Natural killer cell treated with Interleukin-12 subunit alpha and Interleukin-12 subunit beta and Interleukin-15 and Interleukin-18, amount 100 ng/mL, for 72 hours (primary cell): ENCODE results near the gene SCGB1D2. TPM values are rescaled to one million over a fixed set of nuclear protein-coding genes. Genes with fewer than 3 reads are reported as not detected.

ENCODE experiments used
- ATAC-seq, 2 donors: fragments of 150-1000 bp; cut with Tn5 transposase in 1 of 2; sonication (Bioruptor Pico), chemical (Tn5 transposase) in 1 of 2; 2 replicates each; pipeline ENCODE4 v1.10.0; 2021
- DNase-seq: peaks from one replicate; pipeline ENCODE4 v3.0.0; 2022; ENCODE audit warnings: low spot score
- H3K27ac Mint-ChIP-seq, 2 donors: 1 replicate in 1 of 2; 2 replicates in 1 of 2; pipeline ENCODE4 v1.8.0; 2022; ENCODE audit warnings: mixed read lengths in 2 of 2, mild to moderate bottlenecking in 1 of 2, moderate library complexity in 1 of 2
- H3K27me3 Mint-ChIP-seq, 2 donors: 1 replicate in 1 of 2; 2 replicates in 1 of 2; pipeline ENCODE4 v1.8.0; 2022; ENCODE audit warnings: mixed read lengths in 2 of 2
- H3K36me3 Mint-ChIP-seq: one replicate; pipeline ENCODE4 v1.8.0; 2022; ENCODE audit warnings: mixed read lengths
- H3K4me1 Mint-ChIP-seq, 2 donors: 1 replicate in 1 of 2; 2 replicates in 1 of 2; pipeline ENCODE4 v1.8.0; 2022; ENCODE audit warnings: low read depth in 2 of 2, mixed read lengths in 2 of 2, mild to moderate bottlenecking in 1 of 2
- H3K4me3 Mint-ChIP-seq: one replicate; pipeline ENCODE4 v1.8.0; 2022; ENCODE audit warnings: mixed read lengths
- H3K9me3 Mint-ChIP-seq: 2 replicates; pipeline ENCODE4 v1.8.0; 2022; ENCODE audit warnings: mixed read lengths
- total RNA-seq, 2 donors: library from RNA; stranded (reverse); gene quantifications; one replicate each; pipeline ENCODE4 v1.2.3, GENCODE V29; 2022

SCGB1D2 gene
- total RNA-seq, 2 donors from 2014 or later, result not detected

DNA sequence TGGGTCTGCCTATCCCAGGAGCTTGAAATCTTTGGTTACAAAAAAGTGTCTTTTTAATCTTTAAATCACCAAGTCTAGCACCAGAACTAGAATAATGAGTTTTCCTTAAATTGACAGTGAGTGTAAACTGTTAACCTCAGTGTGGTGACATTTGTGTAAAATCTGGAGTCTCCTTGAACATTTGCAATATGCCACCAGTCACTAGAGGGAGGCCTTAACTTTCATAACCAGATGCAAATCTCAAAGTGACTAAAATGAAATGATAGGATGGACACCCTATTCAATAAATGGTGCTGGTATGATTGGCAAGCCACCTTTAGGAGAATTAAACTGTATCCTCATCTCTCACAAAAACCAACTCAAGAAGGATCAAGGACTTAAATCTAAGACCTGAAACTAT lies 8.3 kb upstream of the SCGB1D2 start:
- Mint-ChIP-seq H3K4me1 (no peaks in the 10 kb centered on the region), H3K27ac (no peak overlapping the region), H3K27me3 (peaks cover 26 to 55% of the 10 kb centered on the region in 2 donors), H3K4me3 (no peak overlapping the region), H3K9me3 (no peaks in the 10 kb centered on the region), H3K36me3 (no peaks in the 10 kb centered on the region)
- DNase-seq (no peak), ATAC-seq (no peak)

DNA sequence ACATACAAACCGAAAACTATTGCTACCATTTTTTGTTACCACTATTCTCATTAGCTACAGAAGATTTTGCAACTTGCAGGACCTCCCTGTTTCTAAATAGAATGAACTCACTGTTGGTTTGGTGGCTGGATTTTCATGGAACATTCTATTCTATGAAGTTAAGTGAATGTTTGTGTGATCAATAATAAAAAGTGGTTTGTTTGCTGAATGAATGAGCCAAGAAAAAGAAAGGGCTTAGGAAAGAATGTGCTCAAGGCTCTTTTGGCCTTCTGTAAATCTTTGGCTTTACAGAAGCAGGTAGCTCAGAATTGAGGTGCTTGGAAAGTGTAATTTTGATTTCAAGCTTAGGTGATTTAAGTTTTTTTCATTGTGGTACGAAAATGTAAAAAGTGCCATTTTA lies 5.9 kb upstream of the SCGB1D2 start:
- H3K9me3 Mint-ChIP-seq, result no peaks in the 10 kb centered on the region
- ATAC-seq (no peak), DNase-seq (no peak)
- H3K36me3 Mint-ChIP-seq, result no peaks in the 10 kb centered on the region
- no peak overlapping the region for H3K27ac Mint-ChIP-seq
- no peak overlapping the region for H3K4me3 Mint-ChIP-seq
- peaks cover 29 to 60% of the 10 kb centered on the region in 2 donors for H3K27me3 Mint-ChIP-seq
- no peaks in the 10 kb centered on the region for H3K4me1 Mint-ChIP-seq

GRCh38 chr11:62237499-62237898 lies 4.5 kb upstream of the SCGB1D2 start:
- ATAC-seq (no peak), DNase-seq (no peak)
- Mint-ChIP-seq H3K27ac (no peak overlapping the region), H3K36me3 (no peaks in the 10 kb centered on the region), H3K4me1 (no peaks in the 10 kb centered on the region), H3K27me3 (peaks cover 29 to 53% of the 10 kb centered on the region in 2 donors), H3K4me3 (no peak overlapping the region), H3K9me3 (no peaks in the 10 kb centered on the region)

- DNase-seq (no peak), ATAC-seq (no peak)
- H3K4me1 Mint-ChIP-seq, result no peaks in the 10 kb centered on the region
- H3K9me3 Mint-ChIP-seq, result no peaks in the 10 kb centered on the region
- no peak overlapping the region for H3K27ac Mint-ChIP-seq
- H3K27me3 Mint-ChIP-seq, result peaks cover 25 to 47% of the 10 kb centered on the region in 2 donors
- no peak overlapping the region for H3K4me3 Mint-ChIP-seq
- no peaks in the 10 kb centered on the region for H3K36me3 Mint-ChIP-seq
Measured at GRCh38 chr11:62238151-62238550, 3.9 kb upstream of the SCGB1D2 start.

DNA sequence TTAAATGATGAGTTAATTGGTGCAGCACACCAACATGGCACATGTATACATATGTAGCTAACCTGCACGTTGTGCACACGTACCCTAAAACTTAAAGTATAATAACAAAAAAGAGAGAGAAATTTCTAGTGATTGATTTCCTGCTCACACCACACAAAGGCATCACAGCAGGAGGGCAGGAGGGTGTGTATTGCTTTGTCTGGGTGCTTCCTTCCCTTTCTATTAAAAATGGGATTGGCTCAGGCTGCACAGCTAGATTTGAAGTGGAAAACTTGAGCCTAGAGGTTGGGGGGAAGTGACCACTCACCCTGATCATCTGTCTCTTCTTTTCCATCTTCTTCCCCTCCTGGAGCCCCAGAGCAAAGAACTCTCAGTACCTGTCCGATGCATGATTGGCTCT lies 944 bp upstream of the SCGB1D2 start:
- Mint-ChIP-seq H3K4me1 (no peaks in the 10 kb centered on the region), H3K27me3 (peaks cover 13 to 36% of the 10 kb centered on the region in 2 donors), H3K4me3 (no peak overlapping the region), H3K27ac (no peak overlapping the region), H3K36me3 (no peaks in the 10 kb centered on the region), H3K9me3 (no peaks in the 10 kb centered on the region)
- no peak for DNase-seq
- ATAC-seq, result no peak

- DNase-seq, result no peak
- Mint-ChIP-seq H3K4me1 (no peaks in the 10 kb centered on the region), H3K27me3 (peaks cover 25 to 43% of the 10 kb centered on the region in 2 donors), H3K9me3 (peaks cover 7% of the 10 kb centered on the region), H3K36me3 (peaks cover 12% of the 10 kb centered on the region), H3K27ac (no peak overlapping the region), H3K4me3 (no peak overlapping the region)
- peak in 1 of 2 donors; percentile 61 for ATAC-seq
Measured at GRCh38 chr11:62245271-62245753, 3.3 kb downstream of the SCGB1D2 start.

GRCh38 chr11:62251698-62252097 lies 9.7 kb downstream of the SCGB1D2 start:
- Mint-ChIP-seq H3K9me3 (peaks cover 22% of the 10 kb centered on the region), H3K4me1 (no peaks in the 10 kb centered on the region), H3K27ac (no peak overlapping the region), H3K27me3 (peaks cover 25 to 35% of the 10 kb centered on the region in 2 donors), H3K4me3 (no peak overlapping the region), H3K36me3 (peaks cover 37% of the 10 kb centered on the region)
- ATAC-seq (no peak), DNase-seq (no peak)

DNA sequence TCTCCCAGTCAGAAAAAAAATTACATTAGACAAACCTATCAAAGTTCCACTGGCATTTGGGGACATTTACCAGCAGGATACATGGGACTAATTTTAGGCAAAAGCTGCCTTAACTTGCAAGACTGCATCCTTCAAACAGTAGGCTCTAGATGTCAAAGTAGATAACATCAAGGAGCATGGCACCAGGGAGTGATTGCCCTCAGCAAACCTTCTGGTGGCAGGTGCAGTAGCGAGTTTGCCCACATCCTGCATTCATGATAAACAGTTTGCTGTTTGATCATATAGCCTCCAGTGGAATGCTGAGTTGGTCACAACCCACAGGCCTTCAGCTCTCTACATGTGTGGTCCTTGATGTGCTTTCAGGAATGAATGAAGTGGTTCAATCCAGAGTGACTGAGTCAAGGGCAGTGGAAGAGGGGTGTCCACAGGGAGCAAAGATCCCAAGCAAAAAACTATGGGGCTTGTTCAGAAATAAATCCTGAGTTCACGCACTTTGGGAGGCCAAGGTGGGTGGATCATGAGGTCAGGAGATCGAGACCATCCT lies 12.0 kb downstream of the SCGB1D2 start:
- H3K36me3 Mint-ChIP-seq, result peaks cover 37% of the 10 kb centered on the region
- no peaks in the 10 kb centered on the region for H3K4me1 Mint-ChIP-seq
- H3K4me3 Mint-ChIP-seq, result no peak overlapping the region
- no peak for ATAC-seq
- no peak for DNase-seq
- peaks cover 22% of the 10 kb centered on the region for H3K9me3 Mint-ChIP-seq
- H3K27ac Mint-ChIP-seq, result no peak overlapping the region
- H3K27me3 Mint-ChIP-seq, result peaks cover 33 to 40% of the 10 kb centered on the region in 2 donors

DNA sequence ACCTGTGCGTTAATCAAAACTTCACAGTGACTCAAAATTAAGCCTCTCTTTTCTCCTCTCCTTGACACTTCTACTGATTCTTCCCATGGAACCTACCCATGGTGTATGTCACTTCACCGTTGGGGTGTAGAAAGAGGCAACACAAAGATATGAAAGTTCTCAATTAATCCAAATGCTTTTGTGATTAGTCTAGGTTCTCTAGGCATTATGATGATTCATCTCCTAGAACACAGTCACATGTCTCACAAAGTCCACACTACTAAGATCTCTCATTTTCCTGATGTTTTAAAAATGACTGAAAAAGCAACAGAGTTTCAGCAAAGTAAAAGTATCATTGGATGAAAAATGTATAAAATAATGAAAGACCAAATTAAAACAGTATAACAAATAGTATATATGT lies 14.2 kb downstream of the SCGB1D2 start:
- H3K27me3 Mint-ChIP-seq, result peaks cover 22 to 26% of the 10 kb centered on the region in 2 donors
- ATAC-seq (no peak), DNase-seq (no peak)
- H3K4me1 Mint-ChIP-seq, result no peaks in the 10 kb centered on the region
- peaks cover 15% of the 10 kb centered on the region for H3K36me3 Mint-ChIP-seq
- peaks cover 7% of the 10 kb centered on the region for H3K9me3 Mint-ChIP-seq
- no peak overlapping the region for H3K4me3 Mint-ChIP-seq
- H3K27ac Mint-ChIP-seq, result no peak overlapping the region

DNA sequence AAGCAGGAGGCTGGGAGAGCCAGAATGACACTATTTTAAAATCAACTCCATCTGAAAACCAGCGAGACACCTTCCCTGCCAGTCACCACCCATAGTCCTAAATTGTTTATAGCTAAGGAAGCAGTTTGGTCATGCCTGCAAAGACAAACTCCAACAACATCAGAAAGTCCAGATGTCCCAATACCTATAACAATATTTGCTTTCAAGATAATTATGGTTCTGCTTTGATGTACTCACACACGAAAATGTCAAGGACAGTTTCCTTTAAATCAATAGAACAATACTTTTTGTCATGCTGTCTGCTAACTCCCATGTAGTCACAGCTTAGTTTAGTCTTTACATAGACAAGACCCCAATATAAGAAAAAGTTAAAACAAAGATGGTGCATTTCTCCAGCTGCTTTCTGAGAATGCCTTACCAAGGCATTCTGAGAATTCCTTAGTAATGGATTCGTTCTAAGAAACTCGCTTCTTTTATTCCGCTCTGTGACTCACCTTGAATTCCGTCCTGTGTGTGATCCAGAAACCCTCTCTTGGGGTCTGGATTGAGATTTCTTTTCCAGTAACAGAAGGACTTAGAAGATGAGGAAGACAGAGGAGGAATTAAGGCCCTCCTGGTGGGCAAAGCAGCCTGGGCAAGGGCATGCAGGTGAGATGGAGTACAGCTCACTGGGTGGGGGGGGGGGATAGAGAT lies 18.4 kb downstream of the SCGB1D2 start:
- Mint-ChIP-seq H3K4me3 (no peak overlapping the region), H3K9me3 (no peaks in the 10 kb centered on the region), H3K36me3 (no peaks in the 10 kb centered on the region), H3K27ac (no peak overlapping the region), H3K27me3 (peaks cover 28 to 29% of the 10 kb centered on the region in 2 donors), H3K4me1 (peaks cover 0 to 6% of the 10 kb centered on the region in 2 donors)
- ATAC-seq, result no peak
- DNase-seq, result no peak

- H3K27ac Mint-ChIP-seq, result no peak overlapping the region
- H3K4me3 Mint-ChIP-seq, result no peak overlapping the region
- peaks cover 0 to 6% of the 10 kb centered on the region in 2 donors for H3K4me1 Mint-ChIP-seq
- no peak for ATAC-seq
- no peaks in the 10 kb centered on the region for H3K9me3 Mint-ChIP-seq
- no peak for DNase-seq
- H3K36me3 Mint-ChIP-seq, result no peaks in the 10 kb centered on the region
- H3K27me3 Mint-ChIP-seq, result peaks cover 15 to 16% of the 10 kb centered on the region in 2 donors
Measured at GRCh38 chr11:62264004-62264403, 22.0 kb downstream of the SCGB1D2 start.

- no peaks in the 10 kb centered on the region for H3K9me3 Mint-ChIP-seq
- no peaks in the 10 kb centered on the region for H3K36me3 Mint-ChIP-seq
- H3K27me3 Mint-ChIP-seq, result peaks cover 16 to 20% of the 10 kb centered on the region in 2 donors
- no peak overlapping the region for H3K4me3 Mint-ChIP-seq
- no peak for ATAC-seq
- H3K27ac Mint-ChIP-seq, result no peak overlapping the region
- peaks cover 0 to 6% of the 10 kb centered on the region in 2 donors for H3K4me1 Mint-ChIP-seq
- DNase-seq, result no peak
Measured at GRCh38 chr11:62266558-62266957, 24.5 kb downstream of the SCGB1D2 start.

DNA sequence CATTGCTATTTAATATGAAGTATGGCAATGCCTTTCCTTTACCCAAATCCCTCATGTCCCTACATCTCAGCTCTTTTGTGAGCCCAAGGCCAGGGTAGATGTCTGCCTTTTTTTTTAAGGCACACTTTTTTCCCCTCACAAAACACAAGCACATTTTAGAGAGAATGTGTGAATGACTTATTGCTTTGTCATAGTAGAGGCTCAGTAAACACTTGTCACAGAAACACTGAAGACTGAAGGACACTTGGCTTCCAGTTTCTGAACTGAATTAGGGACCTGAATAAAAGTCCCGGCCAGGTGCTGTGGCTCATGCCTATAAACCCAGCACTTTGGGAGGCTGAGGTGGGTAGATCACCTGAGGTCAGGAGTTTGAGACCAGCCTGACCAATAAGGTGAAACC lies 25.0 kb downstream of the SCGB1D2 start:
- DNase-seq (no peak), ATAC-seq (no peak)
- Mint-ChIP-seq H3K27me3 (peaks cover 17 to 22% of the 10 kb centered on the region in 2 donors), H3K4me3 (no peak overlapping the region), H3K9me3 (no peaks in the 10 kb centered on the region), H3K36me3 (no peaks in the 10 kb centered on the region), H3K4me1 (peaks cover 0 to 6% of the 10 kb centered on the region in 2 donors), H3K27ac (no peak overlapping the region)

- Mint-ChIP-seq H3K36me3 (no peaks in the 10 kb centered on the region), H3K9me3 (no peaks in the 10 kb centered on the region), H3K27me3 (peaks cover 18 to 22% of the 10 kb centered on the region in 2 donors), H3K27ac (no peak overlapping the region), H3K4me1 (peaks cover 0 to 6% of the 10 kb centered on the region in 2 donors), H3K4me3 (no peak overlapping the region)
- ATAC-seq (no peak), DNase-seq (no peak)
Measured at GRCh38 chr11:62267576-62267975, 25.5 kb downstream of the SCGB1D2 start.
